Lower lobe of right lung (tissue), 2 donors: Measurements from ENCODE around the gene PIEZO2. TPM values are rescaled to one million over a fixed set of nuclear protein-coding genes. Genes with fewer than 3 reads are reported as not detected.
"Not testable (repeated sequence)": the region's sequence is repeated elsewhere in the genome, so short reads cannot be mapped to it uniquely, and the experiment has no call there.

ENCODE experiments used
- ATAC-seq, 2 donors: fragments of 200-7000 bp; cut with Tn5 transposase; one replicate each; pipeline ENCODE4 v1.9.1; 2020 to 2022; ENCODE audit warnings: mild to moderate bottlenecking in 2 of 2, moderate library complexity in 2 of 2
- DNase-seq: peaks from one replicate; pipeline ENCODE4 v3.0.0-alpha.2; 2020
- H3K27ac ChIP-seq: fragments of 200-600 bp; one replicate; pipeline ENCODE4 v1.8.0; 2022
- H3K27me3 ChIP-seq: fragments of 200-600 bp; one replicate; pipeline ENCODE4 v1.8.0; 2022; ENCODE audit warnings: low read depth
- H3K36me3 ChIP-seq: fragments of 200-600 bp; one replicate; pipeline ENCODE4 v1.8.0; 2022; ENCODE audit warnings: mild to moderate bottlenecking
- H3K4me1 ChIP-seq: fragments of 200-600 bp; one replicate; pipeline ENCODE4 v1.8.0; 2022
- H3K4me3 ChIP-seq: fragments of 200-600 bp; one replicate; pipeline ENCODE4 v1.8.0; 2022; ENCODE audit warnings: mild to moderate bottlenecking
- H3K9me3 ChIP-seq: fragments of 200-600 bp; one replicate; pipeline ENCODE4 v1.8.0; 2022
- CTCF ChIP-seq: fragments of 200-600 bp; IDR thresholded peaks from one replicate; pipeline ENCODE4 v1.8.0; 2022; ENCODE audit warnings: antibody characterized with exemption, mild to moderate bottlenecking
- intact Hi-C: fragments of 100-400 bp; cut with DNase I; formaldehyde crosslinking; loops from one replicate; pipeline ENCODE4 v1.11.0; 2022
- total RNA-seq: library from RNA; stranded (reverse); fragmentation: NEBNext Ultra II Directional; extraction: Animal tissue kit (Norgen Biotek cat#: 25700); gene quantifications from one replicate; pipeline ENCODE4 v1.2.1, GENCODE V29; 2021
- donor health status: DM: no; HTN: yes; CAD: no; lungs with severe emphysema.

The PIEZO2 gene
- total RNA-seq, 1 donor from 2014 or later: 11.1 TPM

- Histone ChIP-seq H3K4me1 (no peaks in the 10 kb centered on the region), H3K4me3 (no peak overlapping the region), H3K36me3 (no peaks in the 10 kb centered on the region), H3K27ac (no peak overlapping the region), H3K27me3 (no peaks in the 10 kb centered on the region), H3K9me3 (no peaks in the 10 kb centered on the region)
- no peak for ATAC-seq
- no peak for TF ChIP-seq CTCF
- DNase-seq: no peak
- intact Hi-C loops: no loop called here
Observed at GRCh38 chr18:10850840-10851239, 298.5 kb downstream of the PIEZO2 start.

DNA sequence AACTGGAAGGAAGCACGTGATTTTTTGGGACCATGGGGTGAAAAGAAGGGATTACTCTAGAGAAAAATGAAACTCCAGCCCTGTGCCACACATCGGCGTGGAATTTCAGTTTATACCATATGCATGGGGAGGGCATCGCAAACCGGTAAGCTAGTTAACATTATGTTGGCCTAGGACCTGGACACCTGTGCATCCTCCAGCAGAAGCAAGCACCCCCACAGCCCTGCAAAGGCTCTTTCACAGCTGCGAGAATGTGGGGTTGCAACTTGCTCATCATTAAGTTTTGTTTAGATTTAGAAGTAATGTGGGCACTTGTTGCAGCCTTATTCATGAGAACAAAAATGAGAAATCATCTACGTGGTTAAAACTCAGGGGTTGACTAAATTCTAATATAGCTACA, 299.2 kb downstream of the PIEZO2 start:
- ATAC-seq: no peak
- no peak for DNase-seq
- no peaks in the 10 kb centered on the region for H3K27me3 ChIP-seq

GRCh38 chr18:10847907-10848306, 301.5 kb downstream of the PIEZO2 start:
- H3K27me3 ChIP-seq: no peaks in the 10 kb centered on the region
- no peak for ATAC-seq
- no peaks in the 10 kb centered on the region for H3K9me3 ChIP-seq
- H3K36me3 ChIP-seq: no peaks in the 10 kb centered on the region
- TF ChIP-seq CTCF: no peak
- no peak for DNase-seq
- H3K4me3 ChIP-seq: no peak overlapping the region
- no peaks in the 10 kb centered on the region for H3K4me1 ChIP-seq
- H3K27ac ChIP-seq: no peak overlapping the region
- intact Hi-C loops: no loop called here

More for the DNA sequence above, 299.2 kb downstream of the PIEZO2 start:
- intact Hi-C loops: no loop called here
- H3K27ac ChIP-seq: no peak overlapping the region
- H3K9me3 ChIP-seq: no peaks in the 10 kb centered on the region
- no peak overlapping the region for H3K4me3 ChIP-seq
- H3K4me1 ChIP-seq: no peaks in the 10 kb centered on the region
- TF ChIP-seq CTCF: no peak
- H3K36me3 ChIP-seq: no peaks in the 10 kb centered on the region

DNA sequence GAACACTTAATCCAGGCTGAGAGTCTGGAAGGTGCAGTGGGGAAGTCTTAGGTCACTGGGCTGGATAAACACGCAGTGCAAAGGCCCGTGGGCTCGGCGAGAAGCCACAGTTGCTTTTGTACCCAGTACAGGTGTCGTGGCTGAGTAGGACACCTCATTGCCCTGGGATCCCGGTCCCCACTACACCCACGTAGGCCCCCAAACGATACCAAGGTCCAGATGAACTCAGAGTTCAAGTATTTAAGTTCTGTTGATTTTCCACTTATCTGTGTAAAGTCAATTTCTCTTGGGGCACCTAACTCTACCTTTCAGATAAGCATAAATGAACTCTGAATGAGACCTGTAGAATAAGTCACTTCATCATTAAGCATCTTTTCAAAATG, 302.0 kb downstream of the PIEZO2 start:
- H3K27me3 ChIP-seq: no peaks in the 10 kb centered on the region
- intact Hi-C loops: no loop called here
- no peaks in the 10 kb centered on the region for H3K4me1 ChIP-seq

DNA sequence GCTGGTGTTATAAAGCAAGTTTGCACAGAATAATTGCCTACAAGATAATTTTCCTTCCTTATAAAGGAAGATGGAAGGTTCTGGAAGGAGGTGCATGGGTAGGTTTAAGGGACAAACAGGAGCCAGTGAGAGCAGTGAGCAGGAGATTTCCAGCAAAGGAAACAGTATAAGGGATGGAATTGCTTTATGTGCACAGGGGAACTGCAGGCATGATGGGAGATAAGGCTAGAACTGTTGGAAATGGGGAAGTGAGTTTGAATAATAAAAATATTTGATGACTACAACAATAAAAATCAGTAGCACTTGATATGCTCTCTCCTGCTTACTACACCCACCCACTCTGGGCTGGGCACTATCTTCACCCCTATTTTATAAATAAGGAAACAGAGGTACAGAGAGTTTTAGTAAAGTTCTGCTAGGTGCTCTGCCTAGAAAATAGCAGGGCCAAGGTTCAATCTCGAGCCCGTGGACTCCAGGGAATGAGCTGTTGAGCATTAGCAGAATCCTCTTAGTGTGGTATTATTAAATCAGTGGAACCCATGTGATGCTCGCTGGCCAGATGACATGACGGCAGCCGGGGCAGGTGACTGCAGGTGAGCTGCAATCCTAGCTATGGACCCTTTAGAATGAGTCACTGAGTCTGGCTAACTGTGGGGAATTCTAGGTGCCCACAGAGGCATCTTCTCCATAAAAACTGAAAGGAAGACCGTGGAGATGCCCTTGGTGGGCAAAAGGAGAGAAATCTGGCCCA, 302.5 kb downstream of the PIEZO2 start:
- Histone ChIP-seq H3K4me1 (no peaks in the 10 kb centered on the region), H3K27ac (no peak overlapping the region), H3K27me3 (no peaks in the 10 kb centered on the region), H3K9me3 (no peaks in the 10 kb centered on the region), H3K4me3 (no peak overlapping the region), H3K36me3 (no peaks in the 10 kb centered on the region)
- no peak for ATAC-seq
- TF ChIP-seq CTCF: no peak
- no peak for DNase-seq
- intact Hi-C loops: no loop called here

More for the DNA sequence above, 302.0 kb downstream of the PIEZO2 start:
- H3K27ac ChIP-seq: no peak overlapping the region
- no peak for TF ChIP-seq CTCF
- no peak for ATAC-seq
- H3K36me3 ChIP-seq: no peaks in the 10 kb centered on the region
- H3K9me3 ChIP-seq: no peaks in the 10 kb centered on the region
- no peak for DNase-seq
- no peak overlapping the region for H3K4me3 ChIP-seq

GRCh38 chr18:10846035-10846434, 303.3 kb downstream of the PIEZO2 start:
- ATAC-seq, intact Hi-C loops, H3K9me3 ChIP-seq, H3K4me1 ChIP-seq, H3K36me3 ChIP-seq, H3K27me3 ChIP-seq, H3K4me3 ChIP-seq, DNase-seq, H3K27ac ChIP-seq: not testable (repeated sequence)
